Naive B cell (primary cell): ENCODE data around the gene QDPR. TPM values are rescaled to one million over a fixed set of nuclear protein-coding genes. Genes with fewer than 3 reads are reported as not detected.

ENCODE experiments used
- ATAC-seq, 2 donors: fragments of 150-1000 bp; cut with Tn5 transposase; 2 replicates each; pipeline ENCODE4 v1.10.0; 2021; ENCODE audit warnings: low read depth in 2 of 2, mild to moderate bottlenecking in 2 of 2, moderate library complexity in 2 of 2
- DNase-seq: peaks from one replicate; pipeline ENCODE4 v3.0.0; 2022
- H3K27ac Mint-ChIP-seq, 6 donors: one replicate each; pipeline ENCODE4 v1.8.0; 2020 to 2022; ENCODE audit warnings: mild to moderate bottlenecking in 6 of 6, mixed read lengths in 6 of 6, moderate library complexity in 5 of 6, inconsistent platforms in 2 of 6
- H3K27me3 Mint-ChIP-seq, 3 donors: one replicate each; pipeline ENCODE4 v1.8.0; 2021 to 2022; ENCODE audit warnings: mixed read lengths in 3 of 3, mild to moderate bottlenecking in 1 of 3
- H3K36me3 Mint-ChIP-seq, 2 donors: one replicate each; pipeline ENCODE4 v1.8.0; 2020 to 2022; ENCODE audit warnings: mixed read lengths in 2 of 2, inconsistent platforms in 1 of 2, mild to moderate bottlenecking in 1 of 2
- H3K4me1 Mint-ChIP-seq, 3 donors: one replicate each; pipeline ENCODE4 v1.8.0; 2020 to 2022; ENCODE audit warnings: mixed read lengths in 3 of 3, inconsistent platforms in 1 of 3, mild to moderate bottlenecking in 1 of 3, moderate library complexity in 1 of 3
- H3K4me3 Mint-ChIP-seq, 8 donors: one replicate each; pipeline ENCODE4 v1.8.0; 2020 to 2022; ENCODE audit warnings: mild to moderate bottlenecking in 8 of 8, mixed read lengths in 8 of 8, moderate library complexity in 8 of 8, inconsistent platforms in 2 of 8
- H3K9me3 Mint-ChIP-seq, 7 donors: one replicate each; pipeline ENCODE4 v1.8.0; 2020 to 2022; ENCODE audit warnings: mixed read lengths in 7 of 7, mild to moderate bottlenecking in 5 of 7, inconsistent platforms in 2 of 7, moderate library complexity in 1 of 7
- polyA plus RNA-seq, 6 donors: library from polyadenylated mRNA; unstranded; fragments of 300-500 nt; fragmentation: Illumina TruSeq; gene quantifications; one replicate each; pipeline ENCODE4 v1.2.3, GENCODE V29; 2021; ENCODE audit warnings: low read depth in 6 of 6

QDPR gene
- polyA plus RNA-seq, 6 donors from 2014 or later: 9.7 to 21.8 (median 13.0) TPM

- ATAC-seq: no peak
- Mint-ChIP-seq H3K27ac (no peak overlapping the region), H3K9me3 (no peaks in the 10 kb centered on the region), H3K36me3 (no peaks in the 10 kb centered on the region), H3K4me1 (peaks cover 7 to 9% (median 7%) of the 10 kb centered on the region in 3 donors), H3K27me3 (peaks cover 29 to 45% (median 30%) of the 10 kb centered on the region in 3 donors), H3K4me3 (no peak overlapping the region)
- no peak for DNase-seq
These were observed 5.1 kb upstream of the QDPR start for GRCh38 chr4:17516980-17517379.

GRCh38 chr4:17515445-17516407 is 3.8 kb upstream of the QDPR start:
- Mint-ChIP-seq H3K36me3 (no peaks in the 10 kb centered on the region), H3K27me3 (peaks cover 24 to 39% (median 24%) of the 10 kb centered on the region in 3 donors), H3K4me1 (peaks cover 12 to 19% (median 18%) of the 10 kb centered on the region in 3 donors), H3K27ac (no peak overlapping the region), H3K9me3 (no peaks in the 10 kb centered on the region), H3K4me3 (peak overlapping the region in 1 of 8 donors; percentile 44)
- DNase-seq (no peak), ATAC-seq (no peak)

GRCh38 chr4:17514865-17515264 is 3.0 kb upstream of the QDPR start, which contains the start of gene CLRN2:
Gene CLRN2 (plus strand): TSS chr4:17515165. CDS start chr4:17515267, 102 bp downstream.
- H3K9me3 Mint-ChIP-seq: no peaks in the 10 kb centered on the region
- H3K4me1 Mint-ChIP-seq: peaks cover 18 to 28% (median 21%) of the 10 kb centered on the region in 3 donors
- no peak within 1 kb of the TSS for H3K27ac Mint-ChIP-seq
- ATAC-seq (no peak), DNase-seq (no peak)
- H3K36me3 Mint-ChIP-seq: no peaks in the 10 kb centered on the region
- peak within 1 kb of the TSS in 1 of 8 donors; percentile 70 for H3K4me3 Mint-ChIP-seq
- peaks cover 18 to 32% (median 24%) of the 10 kb centered on the region in 3 donors for H3K27me3 Mint-ChIP-seq

- no peaks in the 10 kb centered on the region for H3K36me3 Mint-ChIP-seq
- H3K27me3 Mint-ChIP-seq: peaks cover 10 to 25% (median 15%) of the 10 kb centered on the region in 3 donors
- H3K27ac Mint-ChIP-seq: peak overlapping the region in 3 of 6 donors; percentile 28 to 43 (median 31)
- peaks cover 21 to 32% (median 26%) of the 10 kb centered on the region in 3 donors for H3K4me1 Mint-ChIP-seq
- H3K9me3 Mint-ChIP-seq: no peaks in the 10 kb centered on the region
- H3K4me3 Mint-ChIP-seq: peak overlapping the region in 7 of 8 donors; percentile 78 to 90 (median 88)
- DNase-seq (no peak), ATAC-seq (no peak)
These were observed 1.2 kb upstream of the QDPR start for GRCh38 chr4:17512973-17513665.

- Mint-ChIP-seq H3K27me3 (peaks cover under 1 to 12% (median 6%) of the 10 kb centered on the region in 3 donors), H3K4me1 (peaks cover 21 to 32% (median 26%) of the 10 kb centered on the region in 3 donors), H3K4me3 (peak overlapping the region; percentile 78 to 98 (median 92)), H3K27ac (peak overlapping the region in 4 of 6 donors; percentile 31 to 90 (median 44)), H3K36me3 (no peaks in the 10 kb centered on the region), H3K9me3 (no peaks in the 10 kb centered on the region)
- no peak for DNase-seq
- ATAC-seq: peak; percentile 59 to 68
These were observed 361 bp downstream of the QDPR start for GRCh38 chr4:17511509-17511949.

- H3K4me3 Mint-ChIP-seq: peak overlapping the region; percentile 78 to 98 (median 92)
- H3K36me3 Mint-ChIP-seq: no peaks in the 10 kb centered on the region
- H3K9me3 Mint-ChIP-seq: no peaks in the 10 kb centered on the region
- H3K27me3 Mint-ChIP-seq: peaks cover 0 to 10% (median 6%) of the 10 kb centered on the region in 3 donors
- peaks cover 21 to 32% (median 26%) of the 10 kb centered on the region in 3 donors for H3K4me1 Mint-ChIP-seq
- H3K27ac Mint-ChIP-seq: no peak overlapping the region
- ATAC-seq (no peak), DNase-seq (no peak)
These were observed 839 bp downstream of the QDPR start for GRCh38 chr4:17511051-17511450.

- Mint-ChIP-seq H3K9me3 (no peaks in the 10 kb centered on the region), H3K27ac (peak overlapping the region in 2 of 6 donors; percentile 32 to 46), H3K4me3 (peak overlapping the region in 7 of 8 donors; percentile 22 to 98 (median 90)), H3K27me3 (peaks cover 0 to 8% (median 6%) of the 10 kb centered on the region in 3 donors), H3K36me3 (no peaks in the 10 kb centered on the region), H3K4me1 (peaks cover 21 to 32% (median 26%) of the 10 kb centered on the region in 3 donors)
- DNase-seq (no peak), ATAC-seq (no peak)
These were observed 1.3 kb downstream of the QDPR start for GRCh38 chr4:17510582-17510981.

- H3K4me3 Mint-ChIP-seq: no peak overlapping the region
- no peaks in the 10 kb centered on the region for H3K27me3 Mint-ChIP-seq
- H3K36me3 Mint-ChIP-seq: peaks cover 22 to 23% of the 10 kb centered on the region in 2 donors
- DNase-seq (no peak), ATAC-seq (no peak)
- H3K9me3 Mint-ChIP-seq: no peaks in the 10 kb centered on the region
- H3K4me1 Mint-ChIP-seq: peaks cover 0 to 4% (median 0%) of the 10 kb centered on the region in 3 donors
- peak overlapping the region in 1 of 6 donors; percentile 49 for H3K27ac Mint-ChIP-seq
These were observed 7.8 kb downstream of the QDPR start for GRCh38 chr4:17504081-17504480.

GRCh38 chr4:17502756-17503155 is 9.1 kb downstream of the QDPR start:
- H3K9me3 Mint-ChIP-seq: no peaks in the 10 kb centered on the region
- H3K27ac Mint-ChIP-seq: no peak overlapping the region
- no peak for DNase-seq
- ATAC-seq: no peak
- H3K36me3 Mint-ChIP-seq: peaks cover 23 to 36% of the 10 kb centered on the region in 2 donors
- no peaks in the 10 kb centered on the region for H3K27me3 Mint-ChIP-seq
- H3K4me3 Mint-ChIP-seq: no peak overlapping the region
- no peaks in the 10 kb centered on the region for H3K4me1 Mint-ChIP-seq

- Mint-ChIP-seq H3K36me3 (peaks cover 23 to 37% of the 10 kb centered on the region in 2 donors), H3K4me3 (no peak overlapping the region), H3K4me1 (no peaks in the 10 kb centered on the region), H3K9me3 (no peaks in the 10 kb centered on the region), H3K27me3 (no peaks in the 10 kb centered on the region), H3K27ac (no peak overlapping the region)
- DNase-seq: no peak
- ATAC-seq: no peak
These were observed 11.3 kb downstream of the QDPR start for GRCh38 chr4:17500574-17500973.

- H3K27me3 Mint-ChIP-seq: no peaks in the 10 kb centered on the region
- H3K36me3 Mint-ChIP-seq: peaks cover 16 to 27% of the 10 kb centered on the region in 2 donors
- H3K4me1 Mint-ChIP-seq: no peaks in the 10 kb centered on the region
- no peak overlapping the region for H3K27ac Mint-ChIP-seq
- no peak overlapping the region for H3K4me3 Mint-ChIP-seq
- no peak for ATAC-seq
- no peaks in the 10 kb centered on the region for H3K9me3 Mint-ChIP-seq
- no peak for DNase-seq
These were observed 13.9 kb downstream of the QDPR start for GRCh38 chr4:17497890-17498523.

- no peaks in the 10 kb centered on the region for H3K27me3 Mint-ChIP-seq
- peaks cover 0 to 6% (median 4%) of the 10 kb centered on the region in 3 donors for H3K4me1 Mint-ChIP-seq
- DNase-seq (no peak), ATAC-seq (no peak)
- peaks cover 14 to 17% of the 10 kb centered on the region in 2 donors for H3K36me3 Mint-ChIP-seq
- no peaks in the 10 kb centered on the region for H3K9me3 Mint-ChIP-seq
- no peak overlapping the region for H3K27ac Mint-ChIP-seq
- no peak overlapping the region for H3K4me3 Mint-ChIP-seq
These were observed 17.4 kb downstream of the QDPR start for GRCh38 chr4:17494258-17495190.
